Tibial artery (tissue), 4 donors: ENCODE data around the gene PDLIM4.
A peak's percentile ranks its signal among the peaks of the same experiment; 100 is the strongest.

Experiments used
- DNase-seq, 2 donors: peaks; one replicate each; pipeline ENCODE4 v3.0.0-alpha.2; 2019
- H3K27ac ChIP-seq, 2 donors: fragments of 200-600 bp; sonication (generic) in 1 of 2; 1 replicate in 1 of 2; 2 replicates in 1 of 2; pipeline ENCODE4 v1.5.1; 2018 to 2019; ENCODE audit warnings: mild to moderate bottlenecking in 1 of 2
- H3K27me3 ChIP-seq, 2 donors: fragments of 200-600 bp; sonication (generic) in 1 of 2; one replicate each; pipeline versions ENCODE4 v1.5.1 to v1.6.0; 2016 to 2019
- H3K36me3 ChIP-seq, 3 donors: fragments of 200-600 bp; sonication (generic) in 2 of 3; one replicate each; pipeline ENCODE4 v1.5.1; 2016 to 2019; ENCODE audit warnings: mild to moderate bottlenecking in 2 of 3
- H3K4me1 ChIP-seq, 4 donors: fragments of 200-600 bp; sonication (generic) in 2 of 4; 1 replicate in 3 of 4; 2 replicates in 1 of 4; pipeline ENCODE4 v1.5.1; 2016 to 2019
- H3K4me3 ChIP-seq, 2 donors: fragments of 200-600 bp; sonication (generic) in 1 of 2; 1 replicate in 1 of 2; 2 replicates in 1 of 2; pipeline ENCODE4 v1.5.1; 2018 to 2019; ENCODE audit warnings: mild to moderate bottlenecking in 2 of 2
- H3K9me3 ChIP-seq, 3 donors: fragments of 200-600 bp; sonication (generic) in 1 of 3; one replicate each; pipeline ENCODE4 v1.5.1; 2016 to 2019
- CTCF ChIP-seq, 2 experiments: fragments of 200-600 bp in 1 of 2; fragments of 450-650 bp in 1 of 2; IDR thresholded peaks; one replicate each; pipeline ENCODE4 v1.5.1; 2017 to 2019; ENCODE audit warnings: antibody characterized with exemption in 2 of 2, mild to moderate bottlenecking in 1 of 2, moderate library complexity in 1 of 2
- intact Hi-C: fragments of 100-400 bp; cut with DNase I; formaldehyde crosslinking; loops from one replicate; pipeline ENCODE4 v1.15.0; 2023; ENCODE audit warnings: low total_unique reads

PDLIM4 gene

GRCh38 chr5:132259069-132259851 lies 1.8 kb downstream of the PDLIM4 start:
- intact Hi-C loops = no loop called here
- no peaks in the 10 kb centered on the region for H3K9me3 ChIP-seq
- peak overlapping the region; percentile 70 to 77 for H3K4me3 ChIP-seq
- H3K27ac ChIP-seq = peak overlapping the region; percentile 95 to 96
- peak; percentile 80 to 89 for DNase-seq
- H3K27me3 ChIP-seq = no peaks in the 10 kb centered on the region
- peak in 1 of 2 experiments; percentile 7 for TF ChIP-seq CTCF (IDR thresholded peaks at IDR 0.05)
- peaks cover 0 to 11% (median 0%) of the 10 kb centered on the region in 3 donors for H3K36me3 ChIP-seq
- H3K4me1 ChIP-seq = peaks cover 0 to 91% (median 70%) of the 10 kb centered on the region in 4 donors

- TF ChIP-seq CTCF (IDR thresholded peaks at IDR 0.05) = no peak
- Histone ChIP-seq H3K4me3 (peak overlapping the region; percentile 70 to 77), H3K27me3 (no peaks in the 10 kb centered on the region), H3K36me3 (peaks cover 0 to 11% (median 0%) of the 10 kb centered on the region in 3 donors), H3K9me3 (no peaks in the 10 kb centered on the region), H3K27ac (peak overlapping the region; percentile 95 to 96), H3K4me1 (peaks cover 0 to 91% (median 70%) of the 10 kb centered on the region in 4 donors)
- peak in 1 of 2 donors; percentile 76 for DNase-seq
- intact Hi-C loops = no loop called here
These were observed 2.6 kb downstream of the PDLIM4 start for GRCh38 chr5:132260051-132260450.

- no peaks in the 10 kb centered on the region for H3K27me3 ChIP-seq
- intact Hi-C loops = no loop called here
- H3K27ac ChIP-seq = peak overlapping the region; percentile 95 to 96
- H3K36me3 ChIP-seq = peaks cover 0 to 11% (median 0%) of the 10 kb centered on the region in 3 donors
- no peaks in the 10 kb centered on the region for H3K9me3 ChIP-seq
- H3K4me1 ChIP-seq = peaks cover 0 to 91% (median 72%) of the 10 kb centered on the region in 4 donors
- H3K4me3 ChIP-seq = no peak overlapping the region
- peak; percentile 74 to 80 for DNase-seq
- TF ChIP-seq CTCF (IDR thresholded peaks at IDR 0.05) = no peak
These were observed 3.4 kb downstream of the PDLIM4 start for GRCh38 chr5:132260714-132261551.

GRCh38 chr5:132261881-132262845 lies 4.7 kb downstream of the PDLIM4 start:
- H3K27me3 ChIP-seq = no peaks in the 10 kb centered on the region
- H3K36me3 ChIP-seq = peaks cover 0 to 21% (median 4%) of the 10 kb centered on the region in 3 donors
- no peak overlapping the region for H3K4me3 ChIP-seq
- intact Hi-C loops = no loop called here
- no peak for DNase-seq
- no peak for TF ChIP-seq CTCF (IDR thresholded peaks at IDR 0.05)
- H3K27ac ChIP-seq = peak overlapping the region; percentile 95 to 96
- H3K9me3 ChIP-seq = no peaks in the 10 kb centered on the region
- peaks cover 0 to 94% (median 78%) of the 10 kb centered on the region in 4 donors for H3K4me1 ChIP-seq
